HG03196 (cell line): ENCODE data around the gene ZNF101.

Experiments
- ATAC-seq: cut with Tn5 transposase; IDR thresholded peaks from one replicate; pipeline ENCODE4 v1.9.1; 2021; ENCODE audit not compliant: unreplicated experiment

ZNF101 gene

DNA sequence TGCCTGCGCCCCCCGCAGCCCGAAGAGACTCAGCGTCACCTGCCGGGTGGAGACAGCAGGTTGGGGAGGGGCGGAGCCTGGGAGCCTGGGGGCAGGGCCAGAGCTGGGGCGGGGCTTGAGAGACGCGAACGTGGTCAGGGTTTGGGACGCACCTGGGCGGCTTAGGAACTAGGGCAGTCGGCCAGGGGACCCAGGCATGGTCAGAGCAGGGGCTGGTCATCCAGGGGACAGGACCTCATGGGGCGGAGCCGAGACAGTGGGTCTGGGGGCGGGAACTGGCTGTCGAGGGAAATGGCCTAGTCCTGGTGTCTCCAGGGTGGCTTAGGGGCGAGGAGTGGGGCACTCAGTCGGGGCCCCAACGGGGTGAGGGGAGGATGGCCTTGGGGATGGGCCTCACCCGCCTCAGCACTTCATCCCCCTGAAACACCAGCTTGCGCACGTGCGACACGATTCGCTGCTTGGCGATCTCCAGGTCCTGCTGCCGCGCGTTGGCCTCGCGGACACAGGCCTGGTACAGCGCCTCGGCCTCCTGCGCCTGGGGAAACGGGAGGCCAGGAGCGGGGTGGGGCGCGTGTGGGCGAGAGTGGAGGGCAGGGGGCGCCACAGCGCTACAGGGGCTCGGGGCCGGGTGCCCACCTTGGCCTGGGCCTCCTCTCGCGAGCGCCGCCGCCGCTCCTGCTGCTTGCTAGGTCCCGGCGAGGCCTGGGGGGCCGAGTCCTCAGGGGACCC lies 31.0 kb upstream of the ZNF101 start:
- ATAC-seq, result no peak

DNA sequence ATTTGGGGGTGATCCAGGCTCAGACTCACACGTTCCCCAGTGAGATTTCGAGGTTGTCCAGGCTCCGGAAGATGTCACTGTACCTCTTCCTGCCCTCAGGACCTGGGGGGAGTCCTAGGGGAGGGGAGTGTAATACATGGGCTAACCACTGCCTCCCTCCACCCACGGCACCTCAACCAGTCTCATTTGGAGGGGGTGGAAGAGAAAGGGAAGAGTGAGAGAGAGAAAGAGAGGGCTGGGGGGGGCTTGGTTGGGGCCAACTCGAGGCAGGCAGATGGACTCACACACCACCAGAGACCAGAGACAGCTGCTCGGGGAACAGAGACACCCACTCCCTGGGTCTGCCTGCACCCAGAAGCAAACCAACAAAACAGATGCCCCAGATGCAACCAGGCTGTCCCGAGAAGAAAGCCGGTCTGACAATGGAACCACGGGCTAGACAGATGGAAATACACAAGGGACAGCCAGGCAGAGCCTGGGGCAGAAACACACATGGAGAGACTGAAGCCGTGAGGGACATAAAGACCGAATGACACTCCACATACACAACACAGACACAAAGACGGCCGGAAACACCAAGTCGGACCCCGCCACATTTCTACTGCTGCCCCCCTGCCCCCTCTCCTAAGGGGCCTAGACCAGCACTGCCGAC lies 26.0 kb upstream of the ZNF101 start:
- peak; percentile 8 for ATAC-seq

DNA sequence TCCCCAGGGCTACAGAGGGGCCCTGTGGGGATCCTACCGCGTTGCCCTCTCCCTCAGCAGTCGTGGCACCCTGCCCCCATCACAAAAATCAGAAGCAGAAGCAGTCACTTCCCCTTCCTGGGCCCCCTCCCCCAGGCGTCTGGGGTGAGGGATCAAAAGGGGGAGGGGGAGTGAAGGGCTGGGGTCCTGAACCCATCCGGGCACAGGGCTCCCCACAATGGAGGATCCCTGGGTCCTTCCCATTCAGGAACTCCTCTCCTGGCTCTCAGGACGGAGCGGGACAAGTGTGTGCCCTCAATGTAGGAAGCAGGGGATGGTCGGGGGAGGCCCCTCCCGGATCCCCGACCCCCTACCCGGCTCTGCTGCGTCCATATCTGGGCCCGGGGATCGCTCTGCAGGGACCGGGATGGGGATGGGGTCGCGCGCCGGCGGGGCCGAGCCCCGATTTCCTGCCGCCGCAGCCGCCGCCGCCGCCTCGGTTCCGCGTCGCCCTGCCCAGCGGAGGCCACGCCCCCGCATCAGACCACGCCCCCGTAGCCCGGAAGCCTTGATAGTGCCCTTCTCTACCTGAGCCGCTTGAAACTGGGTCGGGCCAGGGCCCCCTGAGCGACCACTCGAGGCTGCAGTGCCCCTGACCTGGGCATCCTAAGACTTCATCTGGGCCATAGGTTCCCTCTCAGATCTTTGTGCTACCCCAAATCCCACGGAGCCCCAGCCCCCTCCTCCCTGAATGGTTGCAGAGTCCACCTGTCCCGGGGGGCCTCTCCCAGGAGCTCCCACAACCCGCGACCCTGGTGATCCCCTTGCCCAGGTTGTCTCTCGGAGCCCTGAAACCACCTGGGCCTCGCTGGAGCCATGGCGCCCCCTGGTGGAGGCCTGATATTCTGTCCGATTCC lies 25.2 kb upstream of the ZNF101 start, which contains the start of gene GMIP:
Gene GMIP, minus strand, starts transcription at position 500 of the 896 bp plus-strand sequence. Its CDS starts 128 bp downstream, at position 372.
- peak; percentile 59 for ATAC-seq

DNA sequence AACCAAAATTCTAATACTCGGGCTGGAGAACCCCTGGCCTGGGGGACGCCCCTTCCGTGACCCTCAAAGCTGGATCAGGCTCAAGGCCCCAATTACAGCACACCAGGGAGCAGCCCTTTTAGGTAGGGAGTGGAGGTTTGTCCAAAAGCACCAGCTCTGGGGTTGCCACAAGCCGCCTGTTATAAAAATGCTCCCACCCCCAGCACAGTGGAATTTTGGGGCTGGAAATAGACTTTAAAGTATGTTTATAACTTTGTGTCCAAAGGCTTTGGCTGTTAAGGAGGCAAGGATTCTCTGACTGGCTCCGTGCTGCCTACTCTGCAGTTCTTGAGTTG lies 24.6 kb upstream of the ZNF101 start:
- no peak for ATAC-seq

DNA sequence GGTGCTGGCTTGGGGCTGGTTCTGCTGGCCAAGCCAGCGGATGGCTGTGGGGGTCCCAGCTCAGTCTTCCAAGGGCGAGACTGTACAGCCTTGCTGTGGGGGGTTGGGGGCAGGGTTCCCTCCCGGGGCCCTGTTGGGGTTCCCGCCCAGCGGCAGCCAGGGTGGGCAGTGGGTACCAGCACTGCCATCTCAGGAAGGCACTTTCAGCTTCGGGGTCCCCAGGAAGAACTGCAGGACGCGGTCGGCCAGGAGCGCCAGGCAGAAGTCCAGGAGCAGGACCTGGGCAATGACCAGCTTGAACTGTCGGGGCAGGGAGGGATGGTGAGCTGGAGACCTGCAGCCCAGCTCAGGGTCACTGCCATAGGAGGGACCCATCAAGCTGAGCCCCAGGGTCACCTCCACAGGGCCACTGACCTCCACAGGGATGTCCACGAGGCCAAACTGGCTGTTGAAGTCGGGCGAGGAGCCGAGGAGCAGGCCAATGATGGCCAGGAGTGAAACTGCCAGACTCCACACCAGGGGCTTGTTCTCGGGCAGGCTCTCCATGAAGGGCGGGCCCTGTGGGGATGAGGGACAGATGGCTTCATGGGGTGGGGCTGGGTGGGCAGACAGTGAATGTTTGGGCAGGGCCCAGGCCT lies 23.3 kb upstream of the ZNF101 start:
- ATAC-seq, result no peak

DNA sequence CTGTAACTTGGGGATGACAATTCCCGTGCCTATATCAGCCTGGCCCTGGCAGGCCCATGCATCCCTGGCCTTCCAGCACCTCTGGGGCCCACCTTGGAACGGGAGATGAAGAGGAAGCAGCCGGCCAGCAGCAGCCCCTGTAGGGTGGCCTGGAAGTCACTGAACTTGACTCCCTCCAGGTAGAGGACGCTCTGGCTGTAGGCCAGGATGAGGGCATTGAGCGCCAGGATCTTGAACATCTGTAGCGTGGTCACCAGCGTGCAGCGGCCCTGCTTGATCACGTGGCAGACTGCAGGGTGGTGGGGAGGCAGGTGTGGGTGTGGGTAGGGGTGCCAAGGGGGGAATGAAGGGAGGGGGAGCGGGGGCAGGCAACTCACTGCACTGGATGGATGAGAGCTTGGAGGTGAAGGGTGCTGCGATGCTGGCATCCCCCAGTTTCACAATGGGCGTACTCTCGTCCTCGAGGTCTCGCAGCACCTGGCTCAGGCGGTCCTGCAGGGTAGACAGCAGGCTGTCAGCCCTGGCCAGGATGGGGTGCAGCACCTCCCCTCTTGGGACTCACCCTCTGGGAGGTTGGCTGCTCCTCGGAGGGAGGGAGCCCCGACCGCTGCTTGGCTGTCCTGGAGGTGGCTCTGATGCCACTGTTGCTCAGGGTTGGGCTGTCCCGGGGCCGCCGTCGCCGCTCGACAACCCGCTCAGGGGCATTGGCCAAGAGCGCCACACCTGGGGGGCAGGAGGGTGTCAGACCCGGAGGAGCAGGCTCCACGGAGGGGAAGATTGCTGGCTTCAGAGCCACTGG lies 21.4 kb upstream of the ZNF101 start:
- no peak for ATAC-seq

DNA sequence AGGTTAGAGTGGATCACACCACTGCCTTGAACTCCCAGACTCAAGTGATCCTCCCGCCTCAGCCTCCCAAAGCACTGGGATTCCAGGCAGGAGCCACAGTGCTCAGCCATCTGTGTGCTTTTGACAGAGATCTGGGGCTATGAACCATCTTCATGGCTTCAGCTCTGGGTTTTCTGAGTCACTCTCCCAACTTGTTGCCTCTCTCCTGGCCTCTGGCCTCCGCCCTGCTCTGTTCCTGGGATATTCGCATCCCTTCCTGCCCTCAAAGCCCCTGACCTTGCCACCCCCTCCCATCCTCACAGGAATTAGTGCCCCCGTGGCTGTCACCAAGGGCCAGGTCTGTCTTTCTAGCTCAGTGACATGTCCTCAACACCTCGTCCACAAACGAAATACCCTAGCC lies 19.5 kb upstream of the ZNF101 start:
- no peak for ATAC-seq

DNA sequence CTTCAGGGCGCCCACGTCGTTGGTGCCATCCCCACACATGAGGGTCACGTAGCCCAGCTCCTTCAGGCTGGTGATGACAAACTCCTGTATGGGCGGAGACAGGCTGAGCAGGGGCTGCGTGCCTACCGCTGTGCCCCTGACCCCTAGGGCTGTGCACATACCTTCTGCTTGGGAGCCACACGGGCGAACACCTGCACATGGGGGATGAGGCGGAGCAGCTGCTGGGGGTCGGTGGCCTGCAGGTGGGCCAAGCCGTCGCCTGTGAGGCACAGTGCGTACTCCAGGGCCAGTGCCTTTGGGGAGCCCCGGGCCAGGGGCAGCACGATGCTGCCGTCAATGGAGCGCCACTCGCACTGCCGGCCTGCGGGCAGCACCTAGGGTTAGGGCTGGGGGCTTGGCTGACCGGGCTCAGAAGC lies 19.1 kb upstream of the ZNF101 start:
- no peak for ATAC-seq

DNA sequence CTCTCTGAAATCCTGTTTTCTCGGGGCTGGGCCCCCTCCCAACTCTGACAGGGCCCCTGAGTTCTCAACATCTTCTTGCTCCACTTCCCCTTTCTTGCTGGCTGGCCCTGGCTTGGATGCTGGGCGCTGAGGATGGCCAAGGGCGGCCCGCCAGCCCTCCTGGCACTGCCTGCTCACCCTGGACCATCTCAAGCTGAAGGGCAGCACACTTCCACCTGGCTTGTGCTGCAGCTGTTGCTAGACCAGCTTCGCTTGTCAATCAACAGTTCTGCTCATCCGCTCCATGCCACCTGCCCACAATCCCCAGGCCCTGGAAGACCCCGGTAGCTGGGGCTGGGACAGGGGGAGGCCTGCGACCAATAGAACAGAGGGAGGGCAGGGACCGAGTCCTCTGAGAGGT lies 18.3 kb upstream of the ZNF101 start:
- no peak for ATAC-seq

DNA sequence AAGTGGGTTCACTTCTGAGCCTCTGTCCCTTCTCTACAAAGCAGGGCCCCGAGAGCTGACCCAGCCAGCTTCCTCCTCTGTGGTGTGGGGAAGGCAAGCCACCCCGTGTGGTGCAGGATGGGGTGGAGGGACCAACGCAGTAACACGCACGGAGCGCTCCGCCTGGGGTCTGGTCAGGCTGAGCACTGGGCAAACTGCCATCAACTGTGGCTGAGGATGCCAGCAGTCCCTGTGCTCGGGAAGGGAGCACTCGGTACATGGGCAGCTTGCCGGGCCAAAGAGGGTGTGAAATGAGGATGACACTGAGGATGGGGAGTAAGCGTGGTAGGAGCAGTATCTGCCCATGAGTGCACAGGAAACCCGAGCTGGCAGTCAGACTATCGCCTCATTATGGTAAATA lies 17.6 kb upstream of the ZNF101 start:
- no peak for ATAC-seq

DNA sequence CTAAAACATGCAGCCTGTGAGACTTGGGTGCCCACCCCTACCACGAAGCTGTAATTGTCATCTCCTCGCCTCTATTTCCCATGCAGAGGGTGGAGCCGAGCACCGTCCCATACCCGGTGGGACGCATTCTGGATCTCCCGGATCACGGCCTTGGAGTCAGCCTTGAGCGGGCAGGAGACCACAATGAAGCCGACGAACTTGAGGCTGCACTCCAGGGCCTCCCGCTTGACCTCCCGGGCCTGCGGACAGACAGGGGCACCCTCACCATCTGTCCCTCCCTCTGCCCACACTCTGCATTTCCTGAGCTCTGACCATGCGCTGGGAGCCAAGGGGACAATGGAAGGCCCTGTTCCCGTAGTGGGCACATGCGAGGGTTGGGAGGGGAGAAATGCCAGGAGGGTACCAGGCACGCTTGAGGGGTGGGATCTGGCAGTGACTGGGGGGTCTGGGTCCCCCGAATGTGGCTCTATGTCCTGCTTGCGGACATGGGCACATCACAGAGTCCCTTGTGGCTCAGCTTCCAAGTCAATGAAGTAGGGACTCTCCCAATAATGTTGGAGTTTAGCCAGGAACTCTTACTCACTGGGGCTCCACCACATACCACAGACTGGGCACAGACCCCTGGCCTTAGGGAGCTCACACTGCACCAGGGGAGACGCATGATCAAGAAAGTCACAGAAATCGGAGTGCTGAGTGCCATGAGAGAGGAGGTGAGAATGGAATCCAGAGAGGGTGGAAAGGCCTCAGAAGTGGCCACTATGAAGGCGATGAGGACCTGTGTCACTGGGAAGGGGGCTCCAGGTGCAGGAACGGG lies 15.9 kb upstream of the ZNF101 start:
- no peak for ATAC-seq

DNA sequence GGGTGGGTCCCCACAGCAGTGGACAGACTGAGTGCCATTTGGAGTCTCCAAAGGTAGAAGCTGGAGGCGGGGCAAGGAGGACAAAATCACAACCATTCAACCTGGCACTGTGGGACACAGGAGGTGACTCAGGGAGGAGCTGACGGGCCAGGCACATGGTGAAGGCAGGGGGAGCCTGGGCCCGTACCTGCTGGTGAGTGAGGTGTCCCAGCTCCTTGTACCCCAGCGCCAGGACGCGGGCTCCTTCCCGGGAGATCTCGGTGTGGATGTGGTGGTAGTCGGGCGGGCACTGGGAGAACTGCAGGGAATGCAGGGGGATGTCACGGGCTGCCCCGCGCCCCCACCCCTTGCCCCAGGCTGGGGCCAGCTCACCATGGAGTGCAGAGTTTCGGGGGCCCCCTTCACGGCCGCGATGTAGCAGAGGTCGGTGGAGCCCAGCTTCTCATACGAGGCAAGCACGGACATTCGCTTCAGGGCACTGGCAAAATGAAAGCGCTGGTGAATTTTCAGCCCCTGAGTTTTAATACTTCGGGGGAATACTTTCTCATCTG lies 15.0 kb upstream of the ZNF101 start:
- no peak for ATAC-seq

DNA sequence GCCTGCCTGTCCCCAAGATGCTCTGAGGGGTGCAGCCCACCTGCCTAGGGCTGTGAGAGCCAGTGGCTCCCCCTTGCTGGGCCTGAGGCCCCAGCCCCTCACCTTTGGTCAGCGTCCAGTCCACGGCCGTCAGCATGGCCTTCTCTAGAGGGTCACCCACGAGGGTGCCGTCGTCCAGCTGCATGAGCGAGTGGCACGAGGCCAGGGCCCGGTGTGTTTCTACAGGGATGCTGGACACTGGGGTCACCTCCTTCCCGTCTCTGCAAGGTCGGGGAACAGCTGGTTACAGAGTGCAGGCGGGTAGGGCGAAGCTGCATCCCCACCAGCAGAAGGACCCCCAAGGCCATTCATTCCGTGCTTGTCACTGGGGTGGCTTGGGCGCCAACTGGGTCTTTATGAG lies 14.2 kb upstream of the ZNF101 start:
- ATAC-seq, result no peak

DNA sequence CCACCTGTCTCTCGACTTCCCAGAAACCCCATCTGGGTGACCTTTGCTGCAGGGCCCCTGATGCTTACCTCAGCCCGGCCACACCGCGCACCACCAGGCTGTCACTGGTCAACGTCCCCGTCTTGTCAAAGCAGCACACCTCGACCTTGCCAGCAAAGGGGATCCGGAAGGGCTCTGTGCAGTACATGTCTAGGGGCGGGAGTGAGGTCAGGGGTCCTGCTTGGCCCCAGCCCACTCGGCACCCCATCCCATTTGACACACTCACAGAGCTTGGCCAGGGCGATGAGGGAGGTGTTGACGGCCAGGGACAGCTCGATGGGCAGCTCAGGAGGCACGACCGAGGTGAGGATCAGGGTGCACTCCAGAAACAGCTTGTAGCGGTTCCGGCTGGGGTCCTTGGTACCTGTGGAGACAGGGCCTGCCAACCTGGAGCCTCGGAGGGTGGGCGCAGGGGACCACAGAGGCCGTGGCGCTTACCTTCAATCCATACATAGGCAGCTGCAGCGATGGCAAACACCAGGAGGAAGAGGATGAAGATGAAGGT lies 13.5 kb upstream of the ZNF101 start:
- no peak for ATAC-seq

DNA sequence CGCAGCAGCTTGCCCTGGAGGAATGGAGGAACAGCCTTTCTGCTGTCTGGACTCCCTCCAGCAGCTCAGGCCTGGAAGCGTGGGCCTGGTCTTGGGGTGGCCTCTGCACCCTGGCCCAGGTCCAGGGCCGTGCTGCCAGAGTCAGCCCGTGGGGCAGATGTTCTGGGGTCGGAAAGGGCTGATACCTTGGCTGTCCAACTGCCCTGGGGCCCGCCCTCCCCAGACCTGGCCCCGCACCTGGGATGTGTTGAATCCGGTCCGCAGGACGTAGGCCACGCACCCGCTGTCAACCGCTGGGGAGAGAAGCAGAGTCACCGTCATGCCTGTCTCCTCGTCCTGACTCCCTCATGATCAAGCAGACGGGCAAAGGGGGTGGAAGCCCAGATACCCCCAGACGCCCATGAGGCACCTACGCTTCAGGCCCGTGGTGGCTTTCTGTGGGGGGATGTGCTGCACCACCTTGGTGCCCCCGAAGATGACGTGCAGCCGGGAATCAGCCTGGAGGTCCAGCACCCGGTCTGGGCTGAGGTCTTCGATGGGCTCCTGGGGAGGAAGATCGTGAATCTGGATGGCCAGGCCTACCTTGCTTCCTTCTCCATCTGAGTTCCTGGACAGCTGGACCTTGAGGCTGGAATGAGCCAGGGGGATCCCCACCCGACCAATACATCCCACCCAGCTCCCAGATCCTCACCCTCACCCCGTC lies 12.8 kb upstream of the ZNF101 start:
- no peak for ATAC-seq

DNA sequence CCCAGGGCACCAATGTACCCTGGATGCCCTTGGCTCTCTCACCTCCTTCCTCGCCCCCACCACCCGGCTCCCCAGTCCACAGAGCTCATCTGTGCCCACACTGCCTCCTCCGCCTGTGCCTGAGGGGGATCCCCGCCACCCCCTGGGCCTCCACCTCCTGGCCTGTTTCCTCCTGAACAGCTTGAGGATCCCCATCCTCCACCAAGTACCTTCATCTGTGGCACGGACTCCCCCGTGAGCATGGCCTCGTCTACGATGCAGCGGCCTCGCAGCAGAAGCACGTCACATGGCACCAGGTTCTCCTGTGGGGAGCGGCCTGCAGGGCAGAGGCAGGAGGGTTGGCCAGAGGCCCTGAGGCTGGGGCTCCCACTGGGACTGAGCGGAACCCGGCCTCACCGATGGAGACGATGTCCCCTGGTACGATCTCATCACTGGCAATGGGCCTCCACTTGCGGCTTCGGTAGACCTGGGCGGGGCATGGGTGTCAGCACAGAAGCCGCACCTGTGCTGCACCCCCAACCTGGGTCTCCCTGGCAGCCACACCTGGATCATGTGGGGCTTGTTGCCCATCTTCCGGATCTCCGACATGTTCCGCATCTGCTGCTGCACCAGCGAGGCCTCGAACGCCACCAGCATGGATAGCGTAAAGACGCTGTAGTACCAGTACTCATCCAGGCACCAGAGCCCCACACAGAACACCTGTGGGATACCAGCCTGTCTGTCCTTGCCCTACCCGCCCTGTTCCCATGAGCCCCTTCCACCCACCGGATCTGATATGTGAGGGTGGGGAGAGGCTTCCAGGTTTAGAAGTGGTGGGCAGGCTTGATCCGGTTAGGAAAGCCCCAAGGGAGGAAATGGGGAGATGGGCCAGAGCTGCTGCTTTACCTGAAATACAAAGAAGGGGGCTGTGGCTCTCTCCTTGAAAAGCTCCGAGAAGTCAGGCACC lies 11.9 kb upstream of the ZNF101 start:
- no peak for ATAC-seq

DNA sequence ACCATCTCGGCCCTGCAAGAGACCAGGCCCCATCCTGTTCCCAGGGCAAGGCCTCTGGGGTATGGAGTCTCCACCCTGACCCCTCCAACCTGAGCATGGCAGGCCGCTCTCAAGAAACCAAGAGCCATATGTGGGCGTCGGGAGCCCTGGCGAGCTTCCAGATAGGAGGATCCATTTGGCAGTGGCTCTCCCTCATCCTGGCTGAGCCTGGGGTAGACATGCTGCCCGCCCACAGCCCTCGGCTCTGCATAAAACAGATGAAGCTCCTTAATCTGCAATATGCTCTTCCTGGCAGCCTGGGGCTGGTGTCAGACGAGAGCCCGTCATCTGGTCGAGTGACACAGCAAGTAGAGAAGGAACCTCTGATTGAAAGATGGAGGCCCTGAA lies 11.2 kb upstream of the ZNF101 start:
- no peak for ATAC-seq
